Skeletal muscle satellite cell (primary cell): Measurements from ENCODE around the gene HMGB3. TPM values are rescaled to one million over a fixed set of nuclear protein-coding genes. Genes with fewer than 3 reads are reported as not detected.

Experiments
- H3K27me3 ChIP-seq: 2 replicates; pipeline ENCODE4 v1.7.0; 2013; ENCODE audit warnings: low read length; ENCODE audit not compliant: control insufficient read depth, insufficient read depth
- H3K36me3 ChIP-seq: 2 replicates; pipeline ENCODE4 v1.7.0; 2013; ENCODE audit warnings: mild to moderate bottlenecking, control low read depth, low read length; ENCODE audit not compliant: insufficient read depth
- H3K4me1 ChIP-seq: 2 replicates; pipeline ENCODE4 v1.7.0; 2013; ENCODE audit warnings: low read length; ENCODE audit not compliant: control insufficient read depth, insufficient read depth
- H3K4me2 ChIP-seq: 2 replicates; pipeline ENCODE4 v1.7.0; 2013; ENCODE audit warnings: mild to moderate bottlenecking, low read length
- H3K4me3 ChIP-seq: 2 replicates; pipeline ENCODE4 v1.7.0; 2013; ENCODE audit warnings: low read length
- H3K9ac ChIP-seq: 2 replicates; pipeline ENCODE4 v1.7.0; 2013; ENCODE audit warnings: mild to moderate bottlenecking, low read depth, low read length, moderate library complexity
- H3K9me3 ChIP-seq: replicated peaks from 2 replicates; pipeline ENCODE4 v1.7.0; 2013; ENCODE audit warnings: mild to moderate bottlenecking, control low read depth, low read length
- small RNA-seq: library from RNA; depleted of rRNA; stranded (forward); fragments of <200 nt; gene quantifications from one replicate; pipeline ENCODE3, GENCODE V24; 2012

HMGB3 gene

DNA sequence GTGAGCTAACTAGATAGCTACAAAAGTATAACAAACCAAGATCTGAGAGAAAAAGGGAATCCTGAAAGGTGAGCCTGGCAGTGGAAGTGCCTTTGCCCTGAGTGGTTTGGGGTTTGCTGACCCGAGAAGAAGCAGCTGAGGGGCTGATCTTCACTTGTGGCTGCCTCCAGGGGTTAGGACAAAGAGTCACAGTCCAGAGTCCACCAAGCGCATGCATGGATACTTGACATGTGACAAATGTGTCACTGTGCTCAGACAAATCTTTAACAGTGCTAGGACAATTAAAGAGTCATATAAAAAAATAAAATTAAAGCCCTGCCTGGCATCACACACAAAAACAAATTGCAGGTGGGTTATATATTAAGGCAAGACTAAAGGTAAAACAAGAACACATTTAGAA is 26.4 kb downstream of the HMGB3 start:
- H3K36me3 ChIP-seq = no peaks in the 10 kb centered on the region
- H3K9ac ChIP-seq = no peak overlapping the region
- H3K4me1 ChIP-seq = no peaks in the 10 kb centered on the region
- H3K27me3 ChIP-seq = no peaks in the 10 kb centered on the region
- no peak overlapping the region for H3K4me3 ChIP-seq
- H3K4me2 ChIP-seq = no peak overlapping the region
- H3K9me3 ChIP-seq = no peaks in the 10 kb centered on the region

DNA sequence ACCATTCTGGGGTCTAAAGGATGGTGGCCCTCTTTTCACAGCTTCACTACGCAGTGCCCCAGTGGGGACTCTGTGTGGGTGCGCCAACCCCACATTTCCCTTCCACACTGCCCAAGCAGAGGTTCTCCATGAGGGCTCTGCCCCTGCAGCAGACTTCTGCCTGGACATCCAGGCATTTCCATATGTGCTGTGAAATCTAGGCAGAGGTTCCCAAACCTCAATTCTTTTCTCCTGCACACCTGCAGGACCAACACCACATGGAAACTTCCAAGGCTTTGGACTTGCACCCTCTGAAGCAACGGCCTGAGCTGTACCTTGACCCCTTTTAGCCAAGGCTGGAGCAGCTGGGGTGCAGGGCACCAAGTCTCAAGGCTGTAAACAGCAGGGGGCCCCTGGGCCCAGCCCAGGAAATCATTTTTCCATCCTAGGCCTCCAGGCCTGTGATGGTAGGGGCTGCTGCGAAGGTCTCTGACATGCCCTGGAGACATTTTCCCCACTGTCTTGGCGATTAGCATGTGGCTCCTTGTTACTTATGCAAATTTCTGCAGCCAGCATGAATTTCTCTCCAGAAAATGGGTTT is 30.1 kb downstream of the HMGB3 start:
- no peaks in the 10 kb centered on the region for H3K4me1 ChIP-seq
- H3K27me3 ChIP-seq = no peaks in the 10 kb centered on the region
- no peak overlapping the region for H3K9ac ChIP-seq
- H3K4me2 ChIP-seq = no peak overlapping the region
- H3K36me3 ChIP-seq = no peaks in the 10 kb centered on the region
- no peaks in the 10 kb centered on the region for H3K9me3 ChIP-seq
- no peak overlapping the region for H3K4me3 ChIP-seq

DNA sequence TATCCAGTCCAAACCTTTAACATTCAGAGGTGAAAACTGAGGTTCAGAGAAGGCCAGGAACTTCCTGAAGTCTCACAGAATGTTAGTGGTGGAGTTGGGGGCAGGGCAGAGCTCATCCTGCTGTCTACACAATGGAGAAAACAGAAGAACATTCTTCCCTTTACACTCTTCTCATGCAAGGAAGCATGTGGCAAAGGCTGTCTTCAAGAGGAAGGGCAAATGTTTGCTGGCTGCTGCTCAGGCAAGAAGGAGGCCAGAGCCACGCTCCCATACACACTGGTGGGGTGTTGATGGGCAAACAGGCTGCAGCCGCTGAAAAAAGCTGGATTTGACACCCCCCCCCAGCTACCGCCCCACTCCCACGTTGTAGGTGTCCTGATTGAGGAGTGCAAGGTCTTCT is 32.5 kb downstream of the HMGB3 start:
- no peaks in the 10 kb centered on the region for H3K27me3 ChIP-seq
- no peak overlapping the region for H3K9ac ChIP-seq
- no peak overlapping the region for H3K4me3 ChIP-seq
- no peaks in the 10 kb centered on the region for H3K36me3 ChIP-seq
- H3K9me3 ChIP-seq = no peaks in the 10 kb centered on the region
- H3K4me1 ChIP-seq = no peaks in the 10 kb centered on the region
- no peak overlapping the region for H3K4me2 ChIP-seq

DNA sequence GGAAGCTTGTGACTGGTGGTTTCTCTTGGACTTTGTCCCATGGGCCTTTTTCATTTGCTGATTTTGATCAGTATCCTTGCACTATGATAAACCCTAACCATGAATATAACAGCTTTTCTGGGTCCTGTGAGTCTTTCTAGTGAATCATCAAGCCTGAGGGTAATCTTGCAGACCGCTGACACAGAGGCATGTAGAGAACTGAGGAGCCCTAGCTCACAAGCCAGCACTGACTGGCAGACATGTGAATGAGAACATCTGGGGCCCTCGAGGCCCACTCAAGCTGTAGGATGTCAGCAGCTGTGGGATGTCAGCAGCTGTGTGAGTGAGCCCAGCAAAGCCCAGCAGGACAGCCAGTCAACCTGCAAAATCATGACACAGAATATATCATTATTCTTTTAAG is 36.7 kb downstream of the HMGB3 start:
- no peaks in the 10 kb centered on the region for H3K9me3 ChIP-seq
- no peaks in the 10 kb centered on the region for H3K27me3 ChIP-seq
- H3K4me2 ChIP-seq = no peak overlapping the region
- H3K4me3 ChIP-seq = no peak overlapping the region
- H3K36me3 ChIP-seq = no peaks in the 10 kb centered on the region
- no peak overlapping the region for H3K9ac ChIP-seq
- no peaks in the 10 kb centered on the region for H3K4me1 ChIP-seq

DNA sequence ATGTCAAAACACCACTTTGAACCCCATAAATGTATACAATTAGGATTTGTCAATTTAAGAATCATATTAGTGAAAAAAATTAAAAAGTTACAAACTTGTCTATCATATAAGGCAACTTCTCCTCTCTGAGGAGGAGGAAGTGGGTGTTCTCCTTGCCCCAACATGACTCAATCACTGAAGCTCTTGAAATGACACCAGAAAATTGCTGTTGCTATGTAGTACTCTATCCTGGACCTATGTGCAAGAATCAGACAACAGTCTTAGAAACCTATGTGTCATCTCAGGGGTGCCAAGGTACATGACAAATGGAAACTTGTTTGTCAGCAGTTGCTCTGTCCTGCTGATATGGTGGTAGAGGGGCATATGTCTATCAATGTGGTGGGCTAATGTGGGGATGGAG is 47.7 kb downstream of the HMGB3 start:
- Histone ChIP-seq H3K4me3 (no peak overlapping the region), H3K9me3 (no peaks in the 10 kb centered on the region), H3K27me3 (no peaks in the 10 kb centered on the region), H3K4me1 (no peaks in the 10 kb centered on the region), H3K36me3 (no peaks in the 10 kb centered on the region), H3K9ac (no peak overlapping the region), H3K4me2 (no peak overlapping the region)

DNA sequence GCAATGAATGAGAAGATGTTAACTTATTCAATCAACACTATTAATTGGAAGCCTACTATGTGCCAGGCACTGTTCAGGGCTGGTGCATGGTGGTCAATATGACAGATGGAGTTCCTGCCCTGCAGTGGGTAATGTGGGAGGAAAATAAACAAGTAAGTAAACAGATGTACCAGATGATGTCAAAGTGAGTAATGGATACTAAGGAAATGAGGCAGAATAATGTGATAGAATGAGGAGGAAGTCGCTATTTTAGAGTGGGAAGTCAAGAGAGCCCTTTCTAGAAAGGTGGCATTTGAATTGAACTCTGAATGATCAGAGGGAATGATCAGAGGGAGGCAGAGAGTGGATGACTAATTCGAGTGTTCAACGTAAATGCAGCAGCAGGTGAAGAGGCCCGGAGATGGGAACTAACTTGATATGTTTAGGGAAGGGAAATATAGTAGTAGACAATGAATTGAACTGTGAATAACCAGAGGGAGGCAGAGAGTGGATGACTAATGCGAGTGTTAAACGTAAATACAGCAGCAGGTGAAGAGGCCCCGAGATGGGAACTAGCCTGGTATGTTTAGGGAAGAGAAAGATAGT is 48.3 kb downstream of the HMGB3 start:
- H3K9me3 ChIP-seq = no peaks in the 10 kb centered on the region
- no peak overlapping the region for H3K4me3 ChIP-seq
- no peak overlapping the region for H3K9ac ChIP-seq
- H3K27me3 ChIP-seq = no peaks in the 10 kb centered on the region
- no peak overlapping the region for H3K4me2 ChIP-seq
- no peaks in the 10 kb centered on the region for H3K4me1 ChIP-seq
- H3K36me3 ChIP-seq = no peaks in the 10 kb centered on the region

DNA sequence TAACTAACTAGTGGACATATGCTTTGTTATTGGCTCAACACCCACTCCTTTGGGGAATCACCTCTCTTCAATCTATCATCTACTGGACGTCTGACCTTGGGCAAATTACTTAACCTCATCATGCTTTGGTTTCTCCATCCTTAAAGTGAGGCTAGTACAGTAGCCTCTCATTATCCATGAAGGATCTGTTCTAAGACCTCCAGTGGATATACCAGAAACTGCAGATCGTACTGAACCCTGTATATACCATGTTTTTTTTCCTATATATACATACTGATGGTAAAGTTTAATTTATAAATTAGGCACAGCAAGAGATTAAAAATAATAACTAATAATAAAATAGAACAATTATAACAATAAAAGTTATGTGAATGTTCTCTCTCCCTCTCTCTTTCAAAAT is 56.2 kb downstream of the HMGB3 start:
- H3K4me2 ChIP-seq = no peak overlapping the region
- H3K27me3 ChIP-seq = no peaks in the 10 kb centered on the region
- H3K4me1 ChIP-seq = no peaks in the 10 kb centered on the region
- H3K4me3 ChIP-seq = no peak overlapping the region
- no peak overlapping the region for H3K9ac ChIP-seq
- no peaks in the 10 kb centered on the region for H3K36me3 ChIP-seq
- H3K9me3 ChIP-seq = no peaks in the 10 kb centered on the region

Small RNA genes within 50 kb of the gene (small RNA-seq; reads per million reads assigned to genes)
- gene RNA5SP525 (not detected), gene RNU6-383P (not detected), gene RPL12P50 (not detected)
